HG03558 (cell line): ENCODE results near the gene SCN3A.

Experiments used
- ATAC-seq: cut with Tn5 transposase; IDR thresholded peaks from one replicate; pipeline ENCODE4 v1.9.1; 2021; ENCODE audit warnings: moderate number of reproducible peaks; ENCODE audit not compliant: unreplicated experiment; ENCODE audit errors: extremely low read depth

SCN3A gene

GRCh38 chr2:165060411-165060810 is 143.4 kb downstream of the SCN3A start:
- no peak for ATAC-seq

GRCh38 chr2:165058476-165059265 is 145.2 kb downstream of the SCN3A start:
- no peak for ATAC-seq

GRCh38 chr2:165057931-165058330 is 145.9 kb downstream of the SCN3A start:
- ATAC-seq = no peak

- ATAC-seq = no peak
Measured at GRCh38 chr2:165057308-165057707, 146.5 kb downstream of the SCN3A start.

- no peak for ATAC-seq
Measured at GRCh38 chr2:165056564-165056963, 147.3 kb downstream of the SCN3A start.

GRCh38 chr2:165055082-165055851 is 148.6 kb downstream of the SCN3A start:
- ATAC-seq = no peak

- ATAC-seq = no peak
Measured at GRCh38 chr2:165054652-165055051, 149.2 kb downstream of the SCN3A start.

GRCh38 chr2:165044505-165045303 is 159.1 kb downstream of the SCN3A start:
- no peak for ATAC-seq
